ENCODE measurements around the gene CDH23.

The CDH23 gene

GRCh38 chr10:71647526-71648253 lies 251.0 kb downstream of the CDH23 start:
- no peak for DNase-seq

- DNase-seq: peak; percentile 35
Measured at GRCh38 chr10:71648254-71648932, 251.7 kb downstream of the CDH23 start.

GRCh38 chr10:71648933-71649320 lies 252.2 kb downstream of the CDH23 start:
- DNase-seq: no peak

GRCh38 chr10:71649631-71650030 lies 252.9 kb downstream of the CDH23 start:
- no peak for DNase-seq

GRCh38 chr10:71650397-71650796 lies 253.7 kb downstream of the CDH23 start:
- DNase-seq: no peak

GRCh38 chr10:71651428-71651827 lies 254.7 kb downstream of the CDH23 start:
- no peak for DNase-seq

GRCh38 chr10:71651928-71652327 lies 255.2 kb downstream of the CDH23 start:
- DNase-seq: no peak

GRCh38 chr10:71653044-71653443 lies 256.3 kb downstream of the CDH23 start:
- no peak for DNase-seq

GRCh38 chr10:71656220-71656619 lies 259.5 kb downstream of the CDH23 start:
- DNase-seq: no peak

- DNase-seq: no peak
Measured at GRCh38 chr10:71657604-71658466, 261.1 kb downstream of the CDH23 start.

- no peak for DNase-seq
Measured at GRCh38 chr10:71658467-71658745, 261.7 kb downstream of the CDH23 start.

- no peak for DNase-seq
Measured at GRCh38 chr10:71659111-71659634, 262.5 kb downstream of the CDH23 start.

GRCh38 chr10:71659737-71660136 lies 263.0 kb downstream of the CDH23 start:
- no peak for DNase-seq

- DNase-seq: no peak
Measured at GRCh38 chr10:71660313-71660712, 263.6 kb downstream of the CDH23 start.

- DNase-seq: no peak
Measured at GRCh38 chr10:71661060-71661622, 264.4 kb downstream of the CDH23 start.

GRCh38 chr10:71661779-71662336 lies 265.1 kb downstream of the CDH23 start:
- no peak for DNase-seq

GRCh38 chr10:71663311-71663710 lies 266.6 kb downstream of the CDH23 start:
- DNase-seq: no peak

GRCh38 chr10:71664585-71664984 lies 267.9 kb downstream of the CDH23 start:
- DNase-seq: no peak

- DNase-seq: no peak
Measured at GRCh38 chr10:71665456-71665855, 268.7 kb downstream of the CDH23 start.

GRCh38 chr10:71666639-71667386 lies 270.1 kb downstream of the CDH23 start:
- DNase-seq: no peak

- DNase-seq: no peak
Measured at GRCh38 chr10:71667387-71667752, 270.6 kb downstream of the CDH23 start.

All from right hindlimb (tissue), 1 donor.